Tibial nerve (tissue), 4 donors: ENCODE results near the gene PLA2G15. TPM values are rescaled to one million over a fixed set of nuclear protein-coding genes. Genes with fewer than 3 reads are reported as not detected.

Source experiments
- DNase-seq, 2 donors: peaks; one replicate each; pipeline ENCODE4 v3.0.0-alpha.2; 2019; ENCODE audit warnings: low spot score in 2 of 2
- H3K27ac ChIP-seq, 4 donors: fragments of 200-600 bp; sonication (generic) in 3 of 4; one replicate each; pipeline ENCODE4 v1.5.1; 2017 to 2019; ENCODE audit warnings: mild to moderate bottlenecking in 1 of 4
- H3K27me3 ChIP-seq, 2 donors: fragments of 200-600 bp; sonication (generic) in 1 of 2; one replicate each; pipeline versions ENCODE4 v1.5.1 to v1.6.0; 2017 to 2019
- H3K36me3 ChIP-seq, 3 donors: fragments of 200-600 bp; sonication (generic); one replicate each; pipeline ENCODE4 v1.5.1; 2018 to 2019
- H3K4me1 ChIP-seq, 4 donors: fragments of 200-600 bp; sonication (generic) in 3 of 4; one replicate each; pipeline ENCODE4 v1.5.1; 2017 to 2019
- H3K4me3 ChIP-seq, 4 donors: fragments of 200-600 bp; sonication (generic) in 3 of 4; one replicate each; pipeline ENCODE4 v1.5.1; 2017 to 2019; ENCODE audit warnings: mild to moderate bottlenecking in 1 of 4, moderate library complexity in 1 of 4
- H3K9me3 ChIP-seq, 4 donors: fragments of 200-600 bp; sonication (generic) in 3 of 4; one replicate each; pipeline ENCODE4 v1.5.1; 2017 to 2019
- EP300 ChIP-seq, 2 donors: sonication (generic); formaldehyde crosslinking; IDR thresholded peaks; one replicate each; pipeline ENCODE4 v1.6.1; 2017; ENCODE audit warnings: antibody characterized with exemption in 2 of 2, mild to moderate bottlenecking in 1 of 2
- POLR2A ChIP-seq, 2 donors: fragments of 450-650 bp; IDR thresholded peaks; one replicate each; pipeline ENCODE4 v1.6.1; 2017; ENCODE audit warnings: antibody characterized with exemption in 2 of 2, mild to moderate bottlenecking in 2 of 2, moderate library complexity in 2 of 2
- WGBS, 2 donors: methylation state at CpG; one replicate each; pipeline ENCODE4 v1.1.5; 2018; 5-methylcytosine and 5-hydroxymethylcytosine counted together
- total RNA-seq, 4 donors: library from RNA; depleted of rRNA; stranded (reverse); fragments of >200 nt; gene quantifications; one replicate each; pipeline ENCODE4 v1.1.0, GENCODE V29; 2016
- TF ChIP-seq, protein P1 (sequence below), 5 experiments: fragments of 200-600 bp in 3 of 5; fragments of 450-650 bp in 2 of 5; sonication (generic) in 3 of 5; IDR thresholded peaks; one replicate each; pipeline ENCODE4 v1.5.1; 2016 to 2019; ENCODE audit warnings: antibody characterized with exemption in 5 of 5, mild to moderate bottlenecking in 3 of 5, moderate library complexity in 2 of 5

Gene PLA2G15
- total RNA-seq, 4 donors from 2014 or later = 26.0 to 51.3 (median 30.2) TPM

DNA sequence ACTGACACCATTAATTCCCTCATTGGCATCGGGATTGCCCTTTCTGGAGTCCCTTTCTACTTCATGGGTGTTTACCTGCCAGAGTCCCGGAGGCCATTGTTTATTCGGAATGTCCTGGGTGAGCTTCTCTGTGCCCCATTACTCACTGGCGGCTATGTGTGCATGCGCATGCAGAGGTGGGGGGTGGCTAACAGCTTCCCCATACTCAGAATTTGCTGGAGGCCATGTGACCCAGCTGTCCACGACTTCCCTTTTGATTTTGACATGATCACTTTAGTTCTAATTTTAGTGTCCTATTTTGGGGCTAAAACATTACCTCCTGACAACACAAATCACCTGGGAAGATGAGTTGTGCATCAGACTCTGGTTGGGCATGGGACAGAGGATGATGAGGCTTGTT lies 51.5 kb downstream of the PLA2G15 start:
- H3K4me1 ChIP-seq = peaks cover 0 to 20% (median 0%) of the 10 kb centered on the region in 4 donors
- TF ChIP-seq, protein P1, sequence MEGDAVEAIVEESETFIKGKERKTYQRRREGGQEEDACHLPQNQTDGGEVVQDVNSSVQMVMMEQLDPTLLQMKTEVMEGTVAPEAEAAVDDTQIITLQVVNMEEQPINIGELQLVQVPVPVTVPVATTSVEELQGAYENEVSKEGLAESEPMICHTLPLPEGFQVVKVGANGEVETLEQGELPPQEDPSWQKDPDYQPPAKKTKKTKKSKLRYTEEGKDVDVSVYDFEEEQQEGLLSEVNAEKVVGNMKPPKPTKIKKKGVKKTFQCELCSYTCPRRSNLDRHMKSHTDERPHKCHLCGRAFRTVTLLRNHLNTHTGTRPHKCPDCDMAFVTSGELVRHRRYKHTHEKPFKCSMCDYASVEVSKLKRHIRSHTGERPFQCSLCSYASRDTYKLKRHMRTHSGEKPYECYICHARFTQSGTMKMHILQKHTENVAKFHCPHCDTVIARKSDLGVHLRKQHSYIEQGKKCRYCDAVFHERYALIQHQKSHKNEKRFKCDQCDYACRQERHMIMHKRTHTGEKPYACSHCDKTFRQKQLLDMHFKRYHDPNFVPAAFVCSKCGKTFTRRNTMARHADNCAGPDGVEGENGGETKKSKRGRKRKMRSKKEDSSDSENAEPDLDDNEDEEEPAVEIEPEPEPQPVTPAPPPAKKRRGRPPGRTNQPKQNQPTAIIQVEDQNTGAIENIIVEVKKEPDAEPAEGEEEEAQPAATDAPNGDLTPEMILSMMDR (IDR thresholded peaks at IDR 0.05) = no peak
- TF ChIP-seq POLR2A (IDR thresholded peaks at IDR 0.05) (no peak), EP300 (IDR thresholded peaks at IDR 0.05) (no peak)
- DNase-seq = no peak
- H3K9me3 ChIP-seq = no peaks in the 10 kb centered on the region
- peaks cover 0 to 100% (median 26%) of the 10 kb centered on the region in 3 donors for H3K36me3 ChIP-seq
- H3K27ac ChIP-seq = peak overlapping the region in 2 of 4 donors; percentile 1 to 52
- no peak overlapping the region for H3K4me3 ChIP-seq
- WGBS, 2 donors = 78 to 83% methylated on average over 6 of the region's 6 CpGs
- no peaks in the 10 kb centered on the region for H3K27me3 ChIP-seq

- DNase-seq = no peak
- TF ChIP-seq EP300 (IDR thresholded peaks at IDR 0.05) (no peak), POLR2A (IDR thresholded peaks at IDR 0.05) (no peak)
- TF ChIP-seq, protein P1 (IDR thresholded peaks at IDR 0.05) = no peak
- Histone ChIP-seq H3K27me3 (no peaks in the 10 kb centered on the region), H3K9me3 (no peaks in the 10 kb centered on the region), H3K4me1 (peaks cover 0 to 10% (median 0%) of the 10 kb centered on the region in 4 donors), H3K36me3 (peaks cover 0 to 100% (median 36%) of the 10 kb centered on the region in 3 donors), H3K4me3 (no peak overlapping the region), H3K27ac (peak overlapping the region in 1 of 4 donors; percentile 32)
- 60 to 62% methylated on average over 3 of the region's 3 CpGs for WGBS, 2 donors
These were observed 52.7 kb downstream of the PLA2G15 start for GRCh38 chr16:68297908-68298307.

GRCh38 chr16:68298312-68298711 lies 53.1 kb downstream of the PLA2G15 start:
- Histone ChIP-seq H3K27me3 (no peaks in the 10 kb centered on the region), H3K27ac (peak overlapping the region in 1 of 4 donors; percentile 32), H3K9me3 (no peaks in the 10 kb centered on the region), H3K4me1 (peaks cover 0 to 10% (median 0%) of the 10 kb centered on the region in 4 donors), H3K36me3 (peaks cover 2 to 100% (median 36%) of the 10 kb centered on the region in 3 donors), H3K4me3 (no peak overlapping the region)
- no peak for DNase-seq
- WGBS, 2 donors = 97% methylated on average over 3 of the region's 3 CpGs
- TF ChIP-seq, protein P1 (IDR thresholded peaks at IDR 0.05) = no peak

GRCh38 chr16:68298907-68299561 lies 53.9 kb downstream of the PLA2G15 start:
- 48 to 51% methylated on average over 5 of the region's 5 CpGs for WGBS, 2 donors
- H3K4me1 ChIP-seq = peaks cover 0 to 10% (median 0%) of the 10 kb centered on the region in 4 donors
- H3K9me3 ChIP-seq = no peaks in the 10 kb centered on the region
- H3K36me3 ChIP-seq = peaks cover 2 to 100% (median 40%) of the 10 kb centered on the region in 3 donors
- DNase-seq = peak in 1 of 2 donors; percentile 38
- H3K27me3 ChIP-seq = no peaks in the 10 kb centered on the region
- TF ChIP-seq EP300 (IDR thresholded peaks at IDR 0.05) (no peak), POLR2A (IDR thresholded peaks at IDR 0.05) (no peak)
- TF ChIP-seq, protein P1 (IDR thresholded peaks at IDR 0.05) = no peak
- H3K27ac ChIP-seq = peak overlapping the region in 1 of 4 donors; percentile 28
- H3K4me3 ChIP-seq = no peak overlapping the region
